Subcutaneous adipose tissue (tissue), 4 donors: ENCODE measurements around the gene MRAS. TPM values are rescaled to one million over a fixed set of nuclear protein-coding genes. Genes with fewer than 3 reads are reported as not detected.

ENCODE experiments used
- total RNA-seq, 4 donors: library from RNA; depleted of rRNA; stranded (reverse); fragments of >200 nt; gene quantifications; one replicate each; pipeline ENCODE4 v1.1.0, GENCODE V29; 2016
- TF ChIP-seq, protein P1 (sequence below): fragments of 450-650 bp; IDR thresholded peaks from one replicate; pipeline ENCODE4 v1.5.1; 2016; ENCODE audit warnings: low read depth, mild to moderate bottlenecking, control low read depth, antibody characterized with exemption, moderate library complexity

The MRAS gene
- total RNA-seq, 4 donors from 2014 or later: 121 to 219 (median 148) TPM

GRCh38 chr3:138362538-138362937 is 14.2 kb downstream of the MRAS start:
- TF ChIP-seq, protein P1, sequence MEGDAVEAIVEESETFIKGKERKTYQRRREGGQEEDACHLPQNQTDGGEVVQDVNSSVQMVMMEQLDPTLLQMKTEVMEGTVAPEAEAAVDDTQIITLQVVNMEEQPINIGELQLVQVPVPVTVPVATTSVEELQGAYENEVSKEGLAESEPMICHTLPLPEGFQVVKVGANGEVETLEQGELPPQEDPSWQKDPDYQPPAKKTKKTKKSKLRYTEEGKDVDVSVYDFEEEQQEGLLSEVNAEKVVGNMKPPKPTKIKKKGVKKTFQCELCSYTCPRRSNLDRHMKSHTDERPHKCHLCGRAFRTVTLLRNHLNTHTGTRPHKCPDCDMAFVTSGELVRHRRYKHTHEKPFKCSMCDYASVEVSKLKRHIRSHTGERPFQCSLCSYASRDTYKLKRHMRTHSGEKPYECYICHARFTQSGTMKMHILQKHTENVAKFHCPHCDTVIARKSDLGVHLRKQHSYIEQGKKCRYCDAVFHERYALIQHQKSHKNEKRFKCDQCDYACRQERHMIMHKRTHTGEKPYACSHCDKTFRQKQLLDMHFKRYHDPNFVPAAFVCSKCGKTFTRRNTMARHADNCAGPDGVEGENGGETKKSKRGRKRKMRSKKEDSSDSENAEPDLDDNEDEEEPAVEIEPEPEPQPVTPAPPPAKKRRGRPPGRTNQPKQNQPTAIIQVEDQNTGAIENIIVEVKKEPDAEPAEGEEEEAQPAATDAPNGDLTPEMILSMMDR: no peak

GRCh38 chr3:138363322-138363721 is 14.9 kb downstream of the MRAS start:
- TF ChIP-seq, protein P1: no peak

DNA sequence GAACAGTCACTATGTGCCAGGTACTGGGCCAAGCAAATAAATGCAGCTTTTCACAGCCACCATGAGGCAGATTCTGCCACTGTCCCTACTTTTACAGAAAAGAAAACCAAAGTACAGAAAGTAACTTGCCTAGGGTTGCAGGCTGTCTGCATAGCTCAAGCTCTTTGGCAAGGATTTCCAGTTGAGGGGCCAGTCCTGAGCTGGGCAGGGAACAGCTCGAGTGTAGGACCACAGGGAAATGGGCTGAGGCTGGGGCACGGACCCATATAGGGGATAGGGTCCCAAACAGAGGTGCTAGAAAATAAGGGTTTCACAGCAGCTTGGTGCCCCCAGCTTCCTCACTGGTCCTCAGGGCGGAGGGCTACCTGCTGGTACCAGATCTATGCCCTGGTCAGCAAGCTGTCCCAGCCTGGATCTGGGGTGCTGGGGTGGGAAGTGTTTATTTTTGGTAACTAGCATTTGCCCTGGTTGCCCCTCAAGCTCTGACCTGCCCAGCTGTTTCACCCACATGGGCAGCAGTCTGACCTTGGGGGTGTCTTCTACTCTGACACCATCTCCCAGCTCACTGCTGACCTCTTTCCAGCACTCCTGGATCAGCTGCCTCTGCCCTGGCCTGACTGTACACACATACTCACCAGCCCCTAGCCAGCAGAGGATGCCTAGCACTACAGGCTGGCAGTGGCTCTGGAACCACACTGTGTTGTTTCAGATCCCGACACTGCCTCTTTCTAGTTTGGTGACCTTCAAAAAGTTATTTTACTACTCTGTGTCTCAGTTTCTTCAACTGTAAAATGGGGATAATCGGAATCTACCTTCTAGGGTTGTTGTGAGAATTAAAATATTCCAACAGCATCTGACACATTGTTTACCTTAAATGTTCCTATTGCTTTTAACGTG is 16.2 kb downstream of the MRAS start:
- TF ChIP-seq, protein P1: no peak

- TF ChIP-seq, protein P1: no peak
Measured at GRCh38 chr3:138365253-138365555, 16.8 kb downstream of the MRAS start.

GRCh38 chr3:138366006-138366759 is 17.8 kb downstream of the MRAS start:
- TF ChIP-seq, protein P1: no peak

DNA sequence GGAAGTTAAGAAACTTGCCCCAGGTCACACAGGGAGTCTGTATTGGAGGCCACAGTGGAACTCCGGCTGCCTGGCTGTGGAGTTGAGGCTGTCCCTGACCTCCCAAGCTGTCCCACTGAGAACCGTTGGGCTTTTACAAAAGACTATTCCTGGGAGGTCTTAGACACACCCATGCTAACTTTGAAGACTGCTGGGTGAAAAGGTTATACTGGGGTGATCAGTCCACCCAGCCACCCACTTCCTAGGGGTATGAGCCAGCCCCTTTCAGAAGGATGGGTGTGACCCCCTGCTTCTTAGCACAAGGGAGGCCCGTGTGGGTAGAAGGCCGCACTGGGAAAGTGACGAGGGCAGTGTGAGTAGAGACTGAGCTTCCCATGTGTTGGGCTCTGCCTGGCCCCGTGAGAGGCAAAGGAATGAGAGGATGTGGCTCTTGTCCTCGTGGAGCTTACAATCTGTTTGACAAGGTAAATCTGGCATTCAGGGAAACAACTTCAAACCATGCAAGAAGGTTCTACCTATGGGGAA is 19.0 kb downstream of the MRAS start:
- TF ChIP-seq, protein P1: no peak

DNA sequence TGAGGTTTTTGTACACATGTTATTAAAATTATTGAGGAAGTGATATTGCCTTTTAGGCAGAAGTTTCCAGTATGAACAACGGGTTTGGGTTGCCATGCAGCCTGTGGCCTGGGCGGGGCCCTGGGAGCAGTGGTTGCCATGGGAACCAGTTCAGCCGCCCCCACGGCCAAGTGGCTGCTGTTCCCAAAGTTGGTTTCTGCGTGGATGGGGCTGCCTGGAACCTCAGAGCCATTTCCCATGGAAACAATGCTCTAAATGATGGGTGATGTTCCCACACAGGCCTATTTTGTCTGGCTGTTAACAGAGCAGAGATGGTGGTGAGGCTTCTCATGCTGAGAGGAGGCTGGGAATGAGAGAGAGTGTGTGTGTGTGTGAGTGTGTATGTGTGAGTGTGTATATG is 19.5 kb downstream of the MRAS start:
- TF ChIP-seq, protein P1: no peak
